ENCODE measurements around the gene FASTKD2. TPM values are rescaled to one million over a fixed set of nuclear protein-coding genes. Genes with fewer than 3 reads are reported as not detected.

Gene FASTKD2
- total RNA-seq, 1 donor from 2014 or later, result 19.8 TPM

- TF ChIP-seq CTCF (IDR thresholded peaks at IDR 0.05), result peak; percentile 80
- no peak overlapping the region for H3K27ac Mint-ChIP-seq (ENCODE audit: unreplicated experiment)
- no peaks in the 10 kb centered on the region for H3K9me3 Mint-ChIP-seq (ENCODE audit: unreplicated experiment)
- DNase-seq (ENCODE audit: extremely low spot score, unreplicated experiment), result no peak
- no peak overlapping the region for H3K4me3 Mint-ChIP-seq (ENCODE audit: unreplicated experiment)
- H3K4me1 Mint-ChIP-seq (ENCODE audit: unreplicated experiment), result peaks cover 7% of the 10 kb centered on the region
- H3K36me3 Mint-ChIP-seq (ENCODE audit: unreplicated experiment), result peaks cover 4% of the 10 kb centered on the region
- H3K27me3 Mint-ChIP-seq (ENCODE audit: unreplicated experiment), result no peaks in the 10 kb centered on the region
Measured at GRCh38 chr2:206800506-206801417, 35.4 kb downstream of the FASTKD2 start.

GRCh38 chr2:206801418-206802189 is 36.2 kb downstream of the FASTKD2 start:
- H3K4me1 Mint-ChIP-seq (ENCODE audit: unreplicated experiment), result peaks cover 13% of the 10 kb centered on the region
- DNase-seq (ENCODE audit: extremely low spot score, unreplicated experiment), result no peak
- peaks cover 4% of the 10 kb centered on the region for H3K36me3 Mint-ChIP-seq (ENCODE audit: unreplicated experiment)
- no peaks in the 10 kb centered on the region for H3K9me3 Mint-ChIP-seq (ENCODE audit: unreplicated experiment)
- no peak overlapping the region for H3K27ac Mint-ChIP-seq (ENCODE audit: unreplicated experiment)
- TF ChIP-seq CTCF (IDR thresholded peaks at IDR 0.05), result no peak
- H3K4me3 Mint-ChIP-seq (ENCODE audit: unreplicated experiment), result no peak overlapping the region
- no peaks in the 10 kb centered on the region for H3K27me3 Mint-ChIP-seq (ENCODE audit: unreplicated experiment)

GRCh38 chr2:206802654-206803514 is 37.5 kb downstream of the FASTKD2 start:
- Mint-ChIP-seq H3K36me3 (ENCODE audit: unreplicated experiment) (peaks cover 3% of the 10 kb centered on the region), H3K4me3 (ENCODE audit: unreplicated experiment) (no peak overlapping the region), H3K27ac (ENCODE audit: unreplicated experiment) (no peak overlapping the region), H3K4me1 (ENCODE audit: unreplicated experiment) (peaks cover 13% of the 10 kb centered on the region), H3K27me3 (ENCODE audit: unreplicated experiment) (no peaks in the 10 kb centered on the region), H3K9me3 (ENCODE audit: unreplicated experiment) (no peaks in the 10 kb centered on the region)
- DNase-seq (ENCODE audit: extremely low spot score, unreplicated experiment), result no peak
- no peak for TF ChIP-seq CTCF (IDR thresholded peaks at IDR 0.05)

GRCh38 chr2:206804326-206804725 is 38.9 kb downstream of the FASTKD2 start:
- Mint-ChIP-seq H3K36me3 (ENCODE audit: unreplicated experiment) (no peaks in the 10 kb centered on the region), H3K9me3 (ENCODE audit: unreplicated experiment) (no peaks in the 10 kb centered on the region), H3K4me3 (ENCODE audit: unreplicated experiment) (no peak overlapping the region)

More at GRCh38 chr2:206804326-206804725, 38.9 kb downstream of the FASTKD2 start:
- peaks cover 13% of the 10 kb centered on the region for H3K4me1 Mint-ChIP-seq (ENCODE audit: unreplicated experiment)
- no peak for DNase-seq (ENCODE audit: extremely low spot score, unreplicated experiment)
- no peak for TF ChIP-seq CTCF (IDR thresholded peaks at IDR 0.05)
- no peak overlapping the region for H3K27ac Mint-ChIP-seq (ENCODE audit: unreplicated experiment)
- no peaks in the 10 kb centered on the region for H3K27me3 Mint-ChIP-seq (ENCODE audit: unreplicated experiment)
